Measurements from ENCODE around the gene SLC7A11.

SLC7A11 gene

DNA sequence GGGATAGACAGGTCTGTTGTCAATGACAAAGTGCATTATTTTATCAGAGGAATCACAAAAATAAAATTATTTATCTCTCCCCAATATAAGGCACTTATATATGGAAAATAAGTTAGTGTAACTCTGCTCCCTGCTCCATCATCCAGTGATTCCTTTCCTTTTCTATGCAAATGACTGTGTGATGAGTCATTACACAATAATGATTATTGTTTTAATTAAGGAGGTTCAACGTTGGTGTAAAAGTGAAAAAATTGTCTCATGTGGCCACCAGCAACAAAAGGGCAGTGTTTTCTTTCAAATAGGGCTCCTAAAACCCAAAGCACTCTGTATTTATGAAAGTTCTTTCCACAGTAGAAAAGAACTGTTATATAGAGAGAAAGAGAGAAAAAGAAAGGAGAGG lies 16.7 kb downstream of the SLC7A11 start:
- Histone ChIP-seq H3K9ac (ENCODE audit: low read length) (no peak overlapping the region), H3K9me3 (ENCODE audit: insufficient read depth, low read depth, low read length) (no peaks in the 10 kb centered on the region), H3K18ac (ENCODE audit: low read length) (no peak overlapping the region), H3K4ac (ENCODE audit: low read depth, low read length) (no peak overlapping the region), H3K79me2 (ENCODE audit: control insufficient read depth, insufficient read depth, low read length, poor library complexity) (no peaks in the 10 kb centered on the region), H3K4me3 (ENCODE audit: low read depth, low read length) (no peak overlapping the region), H2AK5ac (ENCODE audit: low read length) (no peak overlapping the region), H3K36me3 (ENCODE audit: control insufficient read depth in 1 of 2, insufficient read depth in 2 of 2, low read length in 2 of 2) (no peaks in the 10 kb centered on the region), H3K23ac (ENCODE audit: low read length) (no peak overlapping the region), H4K91ac (ENCODE audit: low read depth, low read length) (no peak overlapping the region), H2AFZ (ENCODE audit: insufficient read depth, low read length, poor library complexity) (no peak overlapping the region), H3K14ac (ENCODE audit: low read length) (no peak overlapping the region), H4K8ac (ENCODE audit: low read depth, low read length) (no peak overlapping the region), H3K27me3 (ENCODE audit: insufficient read depth, low read length) (no peaks in the 10 kb centered on the region), H3K4me1 (ENCODE audit: control insufficient read depth in 1 of 2, insufficient read depth in 2 of 2, low read length in 2 of 2) (no peaks in the 10 kb centered on the region), H2BK5ac (ENCODE audit: low read depth, low read length, poor library complexity) (no peak overlapping the region), H3K4me2 (ENCODE audit: low read length) (no peak overlapping the region), H3K27ac (ENCODE audit: low read depth, low read length) (no peak overlapping the region), H3K79me1 (ENCODE audit: low read length) (no peaks in the 10 kb centered on the region), H2BK120ac (ENCODE audit: insufficient read depth, low read length, poor library complexity) (no peak overlapping the region), H4K12ac (ENCODE audit: low read depth, low read length) (no peak overlapping the region), H2BK12ac (ENCODE audit: low read length) (no peak overlapping the region)
- WGBS (ENCODE audit: extremely low coverage, insufficient coverage, insufficient read length), result no CpG with 5 or more reads among the region's 1 CpG
- no peak for DNase-seq

DNA sequence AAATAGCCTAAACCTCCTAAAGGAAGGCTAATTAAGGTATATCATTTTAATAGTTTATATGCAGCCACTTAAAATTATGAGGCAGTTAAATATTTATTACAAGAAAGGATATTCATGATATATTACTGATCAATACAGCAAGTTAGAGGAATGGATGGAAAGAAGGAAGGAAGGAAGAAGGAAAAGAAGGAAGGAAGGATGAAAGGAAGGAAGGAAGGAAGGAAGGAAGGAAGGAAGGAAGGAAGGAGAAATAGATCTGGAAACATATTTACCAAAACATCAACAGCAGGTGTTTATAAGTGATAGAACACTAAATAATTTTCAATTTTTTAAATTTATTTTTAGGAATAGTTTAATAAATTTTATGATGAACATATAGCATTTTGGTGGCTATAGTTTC lies 17.5 kb downstream of the SLC7A11 start:
- Histone ChIP-seq H3K23ac (ENCODE audit: low read length) (no peak overlapping the region), H2AFZ (ENCODE audit: insufficient read depth, low read length, poor library complexity) (no peak overlapping the region), H2BK12ac (ENCODE audit: low read length) (no peak overlapping the region), H3K79me1 (ENCODE audit: low read length) (no peaks in the 10 kb centered on the region), H3K18ac (ENCODE audit: low read length) (no peak overlapping the region), H3K9me3 (ENCODE audit: insufficient read depth, low read depth, low read length) (no peaks in the 10 kb centered on the region), H4K12ac (ENCODE audit: low read depth, low read length) (no peak overlapping the region), H3K9ac (ENCODE audit: low read length) (no peak overlapping the region), H3K14ac (ENCODE audit: low read length) (no peak overlapping the region), H4K91ac (ENCODE audit: low read depth, low read length) (no peak overlapping the region), H3K4ac (ENCODE audit: low read depth, low read length) (no peak overlapping the region), H3K27ac (ENCODE audit: low read depth, low read length) (no peak overlapping the region), H3K4me3 (ENCODE audit: low read depth, low read length) (no peak overlapping the region), H2BK5ac (ENCODE audit: low read depth, low read length, poor library complexity) (no peak overlapping the region), H4K8ac (ENCODE audit: low read depth, low read length) (no peak overlapping the region), H3K79me2 (ENCODE audit: control insufficient read depth, insufficient read depth, low read length, poor library complexity) (no peaks in the 10 kb centered on the region), H3K36me3 (ENCODE audit: control insufficient read depth in 1 of 2, insufficient read depth in 2 of 2, low read length in 2 of 2) (no peaks in the 10 kb centered on the region), H3K4me2 (ENCODE audit: low read length) (no peak overlapping the region), H3K4me1 (ENCODE audit: control insufficient read depth in 1 of 2, insufficient read depth in 2 of 2, low read length in 2 of 2) (no peaks in the 10 kb centered on the region), H2BK120ac (ENCODE audit: insufficient read depth, low read length, poor library complexity) (no peak overlapping the region), H3K27me3 (ENCODE audit: insufficient read depth, low read length) (no peaks in the 10 kb centered on the region), H2AK5ac (ENCODE audit: low read length) (no peak overlapping the region)
- DNase-seq, result no peak

DNA sequence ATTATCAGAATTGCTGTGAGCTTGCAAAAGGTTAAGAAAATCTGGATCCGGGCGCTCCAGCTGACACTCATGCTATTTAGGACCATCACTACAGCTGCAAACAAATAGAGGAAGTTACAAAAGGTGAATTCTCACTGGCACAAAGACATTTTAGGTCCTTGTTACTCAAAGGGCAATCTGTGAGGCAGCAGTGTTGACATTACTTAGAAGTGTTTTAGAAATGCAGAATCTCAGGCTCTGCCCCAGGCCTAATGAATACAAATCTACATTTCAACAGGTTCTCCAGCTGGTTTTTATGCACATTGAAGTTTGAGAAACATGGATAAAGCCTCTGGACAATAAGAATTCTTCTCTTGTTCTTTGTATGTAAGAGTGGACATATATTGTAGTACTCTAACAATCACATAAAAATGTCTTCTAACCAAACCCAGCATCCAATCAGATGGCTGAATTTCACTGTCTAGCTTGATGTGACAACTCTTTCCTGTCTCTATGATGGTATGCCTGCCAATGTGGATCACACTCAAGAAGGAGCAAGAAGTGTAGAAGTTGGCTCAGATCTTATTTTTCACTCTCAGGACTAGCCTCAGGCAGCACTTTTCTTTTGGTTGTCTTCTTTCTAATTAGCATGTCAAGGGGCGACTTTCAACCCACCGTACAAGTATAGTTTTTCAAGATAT lies 18.8 kb downstream of the SLC7A11 start:
- no peak overlapping the region for H3K4ac ChIP-seq (ENCODE audit: low read depth, low read length)
- no peak overlapping the region for H3K18ac ChIP-seq (ENCODE audit: low read length)
- H3K27me3 ChIP-seq (ENCODE audit: insufficient read depth, low read length), result no peaks in the 10 kb centered on the region
- H2AK5ac ChIP-seq (ENCODE audit: low read length), result no peak overlapping the region
- no peak overlapping the region for H3K27ac ChIP-seq (ENCODE audit: low read depth, low read length)
- no peaks in the 10 kb centered on the region for H3K9me3 ChIP-seq (ENCODE audit: insufficient read depth, low read depth, low read length)
- H3K4me2 ChIP-seq (ENCODE audit: low read length), result no peak overlapping the region
- H3K36me3 ChIP-seq (ENCODE audit: control insufficient read depth in 1 of 2, insufficient read depth in 2 of 2, low read length in 2 of 2), result no peaks in the 10 kb centered on the region
- H3K79me1 ChIP-seq (ENCODE audit: low read length), result no peaks in the 10 kb centered on the region
- H2AFZ ChIP-seq (ENCODE audit: insufficient read depth, low read length, poor library complexity), result no peak overlapping the region
- no peaks in the 10 kb centered on the region for H3K4me1 ChIP-seq (ENCODE audit: control insufficient read depth in 1 of 2, insufficient read depth in 2 of 2, low read length in 2 of 2)
- no peak overlapping the region for H3K4me3 ChIP-seq (ENCODE audit: low read depth, low read length)
- peak in 1 of 2 donors; percentile 17 for DNase-seq
- no peak overlapping the region for H2BK12ac ChIP-seq (ENCODE audit: low read length)
- H3K23ac ChIP-seq (ENCODE audit: low read length), result no peak overlapping the region
- H4K8ac ChIP-seq (ENCODE audit: low read depth, low read length), result no peak overlapping the region
- H2BK5ac ChIP-seq (ENCODE audit: low read depth, low read length, poor library complexity), result no peak overlapping the region
- H3K9ac ChIP-seq (ENCODE audit: low read length), result no peak overlapping the region
- H2BK120ac ChIP-seq (ENCODE audit: insufficient read depth, low read length, poor library complexity), result no peak overlapping the region
- H4K91ac ChIP-seq (ENCODE audit: low read depth, low read length), result no peak overlapping the region
- WGBS (ENCODE audit: extremely low coverage, insufficient coverage, insufficient read length), result no CpG with 5 or more reads among the region's 4 CpGs
- no peak overlapping the region for H4K12ac ChIP-seq (ENCODE audit: low read depth, low read length)
- H3K79me2 ChIP-seq (ENCODE audit: control insufficient read depth, insufficient read depth, low read length, poor library complexity), result no peaks in the 10 kb centered on the region
- no peak overlapping the region for H3K14ac ChIP-seq (ENCODE audit: low read length)

DNA sequence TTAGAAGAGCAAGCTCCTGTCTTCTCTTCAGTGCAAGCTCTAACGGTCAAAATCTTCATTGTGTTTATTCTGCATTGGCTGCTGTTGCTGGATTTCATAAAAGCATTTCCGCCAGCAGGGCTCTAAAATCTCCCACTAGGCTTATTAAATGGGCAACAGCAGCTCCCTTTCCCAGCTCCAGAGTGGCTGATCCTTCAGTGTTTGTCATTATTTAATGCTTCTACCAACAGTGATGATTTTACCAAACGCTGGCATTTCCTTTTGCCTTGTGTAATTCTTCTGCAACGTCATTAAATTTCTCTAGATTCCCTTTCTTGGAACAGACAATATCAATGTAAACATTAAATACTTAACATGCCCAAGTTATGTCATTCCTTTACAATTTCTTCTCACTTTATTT lies 20.1 kb downstream of the SLC7A11 start:
- Histone ChIP-seq H3K18ac (ENCODE audit: low read length) (no peak overlapping the region), H3K79me1 (ENCODE audit: low read length) (no peaks in the 10 kb centered on the region), H3K27ac (ENCODE audit: low read depth, low read length) (no peak overlapping the region), H3K27me3 (ENCODE audit: insufficient read depth, low read length) (no peaks in the 10 kb centered on the region), H4K12ac (ENCODE audit: low read depth, low read length) (no peak overlapping the region), H2BK12ac (ENCODE audit: low read length) (no peak overlapping the region), H4K91ac (ENCODE audit: low read depth, low read length) (no peak overlapping the region), H3K4me3 (ENCODE audit: low read depth, low read length) (no peak overlapping the region), H3K4me2 (ENCODE audit: low read length) (no peak overlapping the region), H3K23ac (ENCODE audit: low read length) (no peak overlapping the region), H3K4ac (ENCODE audit: low read depth, low read length) (no peak overlapping the region), H4K8ac (ENCODE audit: low read depth, low read length) (no peak overlapping the region), H2BK5ac (ENCODE audit: low read depth, low read length, poor library complexity) (no peak overlapping the region), H3K9ac (ENCODE audit: low read length) (no peak overlapping the region), H3K36me3 (ENCODE audit: control insufficient read depth in 1 of 2, insufficient read depth in 2 of 2, low read length in 2 of 2) (no peaks in the 10 kb centered on the region), H3K79me2 (ENCODE audit: control insufficient read depth, insufficient read depth, low read length, poor library complexity) (no peaks in the 10 kb centered on the region), H2AK5ac (ENCODE audit: low read length) (no peak overlapping the region), H3K4me1 (ENCODE audit: control insufficient read depth in 1 of 2, insufficient read depth in 2 of 2, low read length in 2 of 2) (peaks cover 2 to 3% of the 10 kb centered on the region in 2 experiments), H2BK120ac (ENCODE audit: insufficient read depth, low read length, poor library complexity) (no peak overlapping the region), H3K9me3 (ENCODE audit: insufficient read depth, low read depth, low read length) (no peaks in the 10 kb centered on the region), H2AFZ (ENCODE audit: insufficient read depth, low read length, poor library complexity) (no peak overlapping the region), H3K14ac (ENCODE audit: low read length) (no peak overlapping the region)
- WGBS (ENCODE audit: extremely low coverage, insufficient coverage, insufficient read length), result no CpG with 5 or more reads among the region's 4 CpGs
- DNase-seq, result no peak
